Panc1 (cell line): ENCODE measurements around the gene CDYL2. TPM values are rescaled to one million over a fixed set of nuclear protein-coding genes. Genes with fewer than 3 reads are reported as not detected.

Experiments used
- ATAC-seq: fragments of 200-7000 bp; cut with Tn5 transposase; 2 replicates; pipeline ENCODE4 v1.9.1; 2020; ENCODE audit warnings: mild to moderate bottlenecking, moderate library complexity
- BruUV-seq: library from RNA; stranded (reverse); fragments of 400-500 nt; replicated peaks from 2 replicates; lab custom pipeline; 2021; lab: Mats Ljungman, UMichigan
- CTCF ChIA-PET: fragments of 300-600 bp; sonication (Branson Sonifier 250); formaldehyde crosslinking; loops from one replicate; lab custom pipeline; 2022; ENCODE audit warnings: antibody characterized with exemption; lab: Charles Lee
- POLR2A ChIA-PET: fragments of 300-600 bp; sonication (Branson Sonifier 250); formaldehyde crosslinking; loops from one replicate; lab custom pipeline; 2022; ENCODE audit warnings: antibody characterized with exemption; lab: Charles Lee
- DNase-seq: peaks from one replicate; pipeline ENCODE4 v3.0.0-alpha.2; 2010; ENCODE audit warnings: low read depth, low spot score
- H3K27ac ChIP-seq: 2 replicates; pipeline ENCODE4 v1.5.1; 2011; ENCODE audit warnings: mild to moderate bottlenecking, low read length, inconsistent platforms
- H3K27me3 ChIP-seq: fragments of 200-500 bp; sonication (Bioruptor generic); 2 replicates; pipeline ENCODE4 v1.6.0; 2014; ENCODE audit warnings: low read length, inconsistent platforms; ENCODE audit not compliant: control insufficient read depth, insufficient read depth
- H3K36me3 ChIP-seq: fragments of 200-500 bp; sonication (Bioruptor generic); 2 replicates; pipeline ENCODE4 v1.5.1; 2014; ENCODE audit warnings: inconsistent platforms, mild to moderate bottlenecking, low read length, moderate library complexity; ENCODE audit not compliant: control insufficient read depth, insufficient read depth
- H3K4me1 ChIP-seq: 2 replicates; pipeline ENCODE4 v1.5.1; 2011; ENCODE audit warnings: inconsistent platforms, mild to moderate bottlenecking, low read length, moderate library complexity; ENCODE audit not compliant: control insufficient read depth, insufficient read depth
- H3K4me3 ChIP-seq, 2 experiments: 2 replicates each; pipeline ENCODE4 v1.5.1; 2011 to 2012; ENCODE audit warnings: low read depth in 2 of 2, low read length in 2 of 2, mild to moderate bottlenecking in 2 of 2, inconsistent platforms in 1 of 2, moderate library complexity in 1 of 2
- H3K9me3 ChIP-seq: fragments of 200-500 bp; sonication (Bioruptor generic); 2 replicates; pipeline ENCODE4 v1.5.1; 2014; ENCODE audit warnings: low read depth, mild to moderate bottlenecking, inconsistent platforms, low read length, moderate library complexity; ENCODE audit not compliant: control insufficient read depth, insufficient read depth
- POLR2AphosphoS5 ChIP-seq: IDR thresholded peaks from 2 replicates; pipeline ENCODE4 v1.6.1; 2012; ENCODE audit warnings: mild to moderate bottlenecking, low read depth, low read length, moderate library complexity
- SIN3A ChIP-seq: IDR thresholded peaks from 2 replicates; pipeline ENCODE4 v1.6.1; 2012; ENCODE audit warnings: low read depth, mild to moderate bottlenecking, low read length, moderate library complexity, borderline replicate concordance; ENCODE audit not compliant: insufficient read depth
- TCF7L2 ChIP-seq: IDR thresholded peaks from 2 replicates; pipeline ENCODE4 v1.6.1; 2011; ENCODE audit warnings: mild to moderate bottlenecking, low read depth, low read length, inconsistent platforms
- in situ Hi-C: cut with HindIII; loops from 2 replicates; pipeline ENCODE4 v1.10.0; 2016; ENCODE audit warnings: low sequenced_read_pairs, low pct_unique_long_range_greater_than_20kb
- intact Hi-C: fragments of 100-400 bp; cut with micrococcal nuclease; formaldehyde crosslinking; loops from one replicate; pipeline ENCODE4 v1.10.0; 2022; ENCODE audit not compliant: unreplicated experiment
- total RNA-seq: library from RNA; stranded (reverse); gene quantifications from one replicate; pipeline ENCODE4 v1.2.1, GENCODE V29; 2021; ENCODE audit not compliant: unreplicated experiment
- TF ChIP-seq, protein P1 (sequence below): fragments of 450-650 bp; IDR thresholded peaks from 2 replicates; pipeline ENCODE4 v1.5.1; 2017; ENCODE audit warnings: mild to moderate bottlenecking
- TF ChIP-seq, protein P2 (sequence below), 2 experiments: IDR thresholded peaks; 2 replicates each; pipeline ENCODE4 v1.6.1; 2011 to 2012; ENCODE audit warnings: low read depth in 2 of 2, control low read depth in 1 of 2, low read length in 1 of 2, mild to moderate bottlenecking in 1 of 2, moderate library complexity in 1 of 2; ENCODE audit not compliant: insufficient read depth in 1 of 2

The CDYL2 gene
- total RNA-seq, 1 experiment from 2014 or later = 6.1 TPM

DNA sequence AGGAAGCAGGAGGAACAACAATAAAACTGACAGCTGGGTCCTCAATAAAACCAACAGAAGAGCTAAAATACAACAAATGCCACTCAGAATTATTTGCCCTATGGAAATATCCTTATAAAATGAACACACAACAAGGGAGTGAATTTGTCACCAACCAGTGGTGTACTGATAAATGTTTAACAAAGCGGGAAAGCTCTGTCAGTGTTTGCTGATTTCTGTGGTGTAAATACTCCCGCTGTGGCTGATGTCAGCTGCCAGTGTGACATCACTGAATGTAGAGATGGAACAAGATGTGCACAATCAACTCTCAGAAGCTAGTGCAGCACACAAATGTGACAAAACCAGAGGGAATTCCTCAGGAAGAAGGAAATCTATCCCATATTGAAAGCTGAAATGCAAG is 51.9 kb downstream of the CDYL2 start:
- no peak for DNase-seq
- TF ChIP-seq SIN3A (no peak), POLR2AphosphoS5 (no peak), TCF7L2 (no peak)
- TF ChIP-seq, protein P1, sequence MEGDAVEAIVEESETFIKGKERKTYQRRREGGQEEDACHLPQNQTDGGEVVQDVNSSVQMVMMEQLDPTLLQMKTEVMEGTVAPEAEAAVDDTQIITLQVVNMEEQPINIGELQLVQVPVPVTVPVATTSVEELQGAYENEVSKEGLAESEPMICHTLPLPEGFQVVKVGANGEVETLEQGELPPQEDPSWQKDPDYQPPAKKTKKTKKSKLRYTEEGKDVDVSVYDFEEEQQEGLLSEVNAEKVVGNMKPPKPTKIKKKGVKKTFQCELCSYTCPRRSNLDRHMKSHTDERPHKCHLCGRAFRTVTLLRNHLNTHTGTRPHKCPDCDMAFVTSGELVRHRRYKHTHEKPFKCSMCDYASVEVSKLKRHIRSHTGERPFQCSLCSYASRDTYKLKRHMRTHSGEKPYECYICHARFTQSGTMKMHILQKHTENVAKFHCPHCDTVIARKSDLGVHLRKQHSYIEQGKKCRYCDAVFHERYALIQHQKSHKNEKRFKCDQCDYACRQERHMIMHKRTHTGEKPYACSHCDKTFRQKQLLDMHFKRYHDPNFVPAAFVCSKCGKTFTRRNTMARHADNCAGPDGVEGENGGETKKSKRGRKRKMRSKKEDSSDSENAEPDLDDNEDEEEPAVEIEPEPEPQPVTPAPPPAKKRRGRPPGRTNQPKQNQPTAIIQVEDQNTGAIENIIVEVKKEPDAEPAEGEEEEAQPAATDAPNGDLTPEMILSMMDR = no peak
- TF ChIP-seq, protein P2, sequence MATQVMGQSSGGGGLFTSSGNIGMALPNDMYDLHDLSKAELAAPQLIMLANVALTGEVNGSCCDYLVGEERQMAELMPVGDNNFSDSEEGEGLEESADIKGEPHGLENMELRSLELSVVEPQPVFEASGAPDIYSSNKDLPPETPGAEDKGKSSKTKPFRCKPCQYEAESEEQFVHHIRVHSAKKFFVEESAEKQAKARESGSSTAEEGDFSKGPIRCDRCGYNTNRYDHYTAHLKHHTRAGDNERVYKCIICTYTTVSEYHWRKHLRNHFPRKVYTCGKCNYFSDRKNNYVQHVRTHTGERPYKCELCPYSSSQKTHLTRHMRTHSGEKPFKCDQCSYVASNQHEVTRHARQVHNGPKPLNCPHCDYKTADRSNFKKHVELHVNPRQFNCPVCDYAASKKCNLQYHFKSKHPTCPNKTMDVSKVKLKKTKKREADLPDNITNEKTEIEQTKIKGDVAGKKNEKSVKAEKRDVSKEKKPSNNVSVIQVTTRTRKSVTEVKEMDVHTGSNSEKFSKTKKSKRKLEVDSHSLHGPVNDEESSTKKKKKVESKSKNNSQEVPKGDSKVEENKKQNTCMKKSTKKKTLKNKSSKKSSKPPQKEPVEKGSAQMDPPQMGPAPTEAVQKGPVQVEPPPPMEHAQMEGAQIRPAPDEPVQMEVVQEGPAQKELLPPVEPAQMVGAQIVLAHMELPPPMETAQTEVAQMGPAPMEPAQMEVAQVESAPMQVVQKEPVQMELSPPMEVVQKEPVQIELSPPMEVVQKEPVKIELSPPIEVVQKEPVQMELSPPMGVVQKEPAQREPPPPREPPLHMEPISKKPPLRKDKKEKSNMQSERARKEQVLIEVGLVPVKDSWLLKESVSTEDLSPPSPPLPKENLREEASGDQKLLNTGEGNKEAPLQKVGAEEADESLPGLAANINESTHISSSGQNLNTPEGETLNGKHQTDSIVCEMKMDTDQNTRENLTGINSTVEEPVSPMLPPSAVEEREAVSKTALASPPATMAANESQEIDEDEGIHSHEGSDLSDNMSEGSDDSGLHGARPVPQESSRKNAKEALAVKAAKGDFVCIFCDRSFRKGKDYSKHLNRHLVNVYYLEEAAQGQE (IDR thresholded peaks at IDR 0.05; ENCODE audit: insufficient read depth in 1 of 2, low read depth in 2 of 2, low read length in 1 of 2) = no peak
- H3K4me1 ChIP-seq = no peaks in the 10 kb centered on the region
- ATAC-seq = no peak
- ChIA-PET CTCF (no interaction called here), POLR2A (no interaction called here)
- H3K27me3 ChIP-seq = no peaks in the 10 kb centered on the region
- no peaks in the 10 kb centered on the region for H3K36me3 ChIP-seq
- in situ Hi-C loops (no loop called here), intact Hi-C loops (no loop called here)
- BruUV-seq = no TSS peak
- H3K9me3 ChIP-seq = no peaks in the 10 kb centered on the region
- H3K4me3 ChIP-seq = no peak overlapping the region
- no peak overlapping the region for H3K27ac ChIP-seq

DNA sequence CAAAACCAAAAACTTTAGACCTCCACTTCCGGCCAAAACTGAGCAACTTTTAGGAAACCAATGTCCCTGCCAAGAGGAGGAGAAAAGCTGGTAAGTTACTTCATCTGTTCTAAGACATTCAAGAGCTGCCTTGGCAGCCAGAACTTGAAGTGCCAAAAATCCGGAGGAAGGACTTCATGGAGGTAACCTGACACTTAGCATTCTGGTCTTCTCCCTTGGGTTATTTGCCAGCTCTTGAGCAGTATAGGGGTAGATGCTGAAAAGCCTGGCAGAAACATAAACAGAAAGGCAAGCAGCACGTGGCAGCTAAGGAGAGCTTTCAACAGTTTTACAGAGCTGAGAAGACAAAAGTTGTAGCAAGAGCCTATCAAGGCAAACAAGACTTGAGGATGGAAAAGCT is 53.2 kb downstream of the CDYL2 start:
- CTCF ChIA-PET = no interaction called here
- H3K27ac ChIP-seq = no peak overlapping the region
- in situ Hi-C loops = no loop called here
- TF ChIP-seq TCF7L2 (no peak), POLR2AphosphoS5 (no peak), SIN3A (no peak)
- TF ChIP-seq, protein P2 (IDR thresholded peaks at IDR 0.05; ENCODE audit: insufficient read depth in 1 of 2, low read depth in 2 of 2, low read length in 1 of 2) = no peak
- TF ChIP-seq, protein P1 = no peak
- DNase-seq (no peak), ATAC-seq (no peak)
- no peaks in the 10 kb centered on the region for H3K9me3 ChIP-seq
- H3K36me3 ChIP-seq = no peaks in the 10 kb centered on the region
- no peaks in the 10 kb centered on the region for H3K27me3 ChIP-seq
- no TSS peak for BruUV-seq
- no peaks in the 10 kb centered on the region for H3K4me1 ChIP-seq
- no peak overlapping the region for H3K4me3 ChIP-seq
- intact Hi-C loops = no loop called here
- POLR2A ChIA-PET = no interaction called here
